HEK293T (cell line): ENCODE data around the gene LTBP4.
"Not testable (repeated sequence)": the region's sequence is repeated elsewhere in the genome, so short reads cannot be mapped to it uniquely, and the experiment has no call there.

Source experiments
- CTCF ChIA-PET: fragments of 350-600 bp; formaldehyde crosslinking; extraction: SDS; loops from one replicate; lab custom pipeline; 2021; ENCODE audit warnings: antibody characterized with exemption, inconsistent platforms; lab: Yijun Ruan, JAX
- POLR2A ChIA-PET: fragments of 350-600 bp; formaldehyde crosslinking; extraction: SDS; loops from one replicate; lab custom pipeline; 2020; ENCODE audit warnings: antibody characterized with exemption, inconsistent platforms; lab: Yijun Ruan, JAX
- DNase-seq: peaks from one replicate; pipeline ENCODE4 v3.0.0; 2012; ENCODE audit warnings: mixed read lengths; ENCODE audit errors: extremely low spot score
- ARNT ChIP-seq: fragments of 450-650 bp; IDR thresholded peaks from 2 replicates; pipeline ENCODE4 v1.6.1; 2017; ENCODE audit warnings: mild to moderate bottlenecking
- BHLHE40 ChIP-seq: fragments of 450-650 bp; IDR thresholded peaks from 2 replicates; pipeline ENCODE4 v1.6.1; 2016; ENCODE audit warnings: mild to moderate bottlenecking, moderate library complexity, borderline replicate concordance
- CTBP1 ChIP-seq: fragments of 450-650 bp; IDR thresholded peaks from 2 replicates; pipeline ENCODE4 v1.6.1; 2016; ENCODE audit warnings: borderline replicate concordance
- ELF4 ChIP-seq: fragments of 450-650 bp; IDR thresholded peaks from 2 replicates; pipeline ENCODE4 v1.6.1; 2017; ENCODE audit warnings: antibody characterized with exemption
- FOXA1 ChIP-seq: fragments of 450-650 bp; IDR thresholded peaks from 2 replicates; pipeline ENCODE4 v1.6.1; 2016; ENCODE audit warnings: mild to moderate bottlenecking
- FOXK2 ChIP-seq: fragments of 450-650 bp; IDR thresholded peaks from 2 replicates; pipeline ENCODE4 v1.6.1; 2016; ENCODE audit warnings: mild to moderate bottlenecking
- FOXM1 ChIP-seq: fragments of 450-650 bp; IDR thresholded peaks from 2 replicates; pipeline ENCODE4 v1.6.1; 2017; ENCODE audit warnings: mild to moderate bottlenecking, borderline replicate concordance
- HDGF ChIP-seq: fragments of 450-650 bp; IDR thresholded peaks from 2 replicates; pipeline ENCODE4 v1.6.1; 2017; ENCODE audit warnings: antibody characterized with exemption, borderline replicate concordance
- L3MBTL2 ChIP-seq: fragments of 450-650 bp; conservative IDR thresholded peaks from 2 replicates; pipeline ENCODE4 v1.6.1; 2016; ENCODE audit warnings: mild to moderate bottlenecking
- LEF1 ChIP-seq: fragments of 450-650 bp; IDR thresholded peaks from 2 replicates; pipeline ENCODE4 v1.6.1; 2017; ENCODE audit warnings: mild to moderate bottlenecking, borderline replicate concordance
- NFRKB ChIP-seq: fragments of 450-650 bp; IDR thresholded peaks from 2 replicates; pipeline ENCODE4 v1.6.1; 2016; ENCODE audit warnings: mild to moderate bottlenecking, moderate library complexity
- SP1 ChIP-seq: fragments of 450-650 bp; IDR thresholded peaks from 2 replicates; pipeline ENCODE4 v1.6.1; 2017
- SUZ12 ChIP-seq: fragments of 450-650 bp; IDR thresholded peaks from 2 replicates; pipeline ENCODE4 v1.6.1; 2016; ENCODE audit warnings: mild to moderate bottlenecking
- TARDBP ChIP-seq: fragments of 450-650 bp; IDR thresholded peaks from 2 replicates; pipeline ENCODE4 v1.6.1; 2016
- ZNF384 ChIP-seq: fragments of 450-650 bp; IDR thresholded peaks from 2 replicates; pipeline ENCODE4 v1.6.1; 2016
- TF ChIP-seq, protein P1 (sequence below): fragments of 450-650 bp; IDR thresholded peaks from 2 replicates; pipeline ENCODE4 v1.6.1; 2016

LTBP4 gene

DNA sequence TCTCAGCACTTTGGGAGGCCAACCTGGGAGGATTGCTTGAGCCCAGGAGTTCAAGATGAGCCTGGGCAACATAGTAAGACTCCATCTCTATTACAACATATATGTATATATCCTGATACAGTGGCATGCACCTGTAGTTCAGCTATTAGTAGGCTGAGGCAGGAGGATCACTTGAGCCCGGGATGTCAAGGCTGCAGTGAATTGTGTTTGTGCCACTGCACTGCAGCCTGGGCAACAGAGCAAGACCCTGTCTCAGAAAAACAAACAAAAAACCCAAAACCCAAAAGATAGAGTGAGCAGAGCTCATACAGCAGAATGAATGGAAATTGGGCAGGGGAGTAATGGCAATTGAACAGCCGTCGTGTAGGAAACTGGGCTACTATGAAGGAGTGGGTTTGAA lies 41.8 kb upstream of the LTBP4 start:
- TF ChIP-seq SP1, result no peak
- TF ChIP-seq, protein P1, sequence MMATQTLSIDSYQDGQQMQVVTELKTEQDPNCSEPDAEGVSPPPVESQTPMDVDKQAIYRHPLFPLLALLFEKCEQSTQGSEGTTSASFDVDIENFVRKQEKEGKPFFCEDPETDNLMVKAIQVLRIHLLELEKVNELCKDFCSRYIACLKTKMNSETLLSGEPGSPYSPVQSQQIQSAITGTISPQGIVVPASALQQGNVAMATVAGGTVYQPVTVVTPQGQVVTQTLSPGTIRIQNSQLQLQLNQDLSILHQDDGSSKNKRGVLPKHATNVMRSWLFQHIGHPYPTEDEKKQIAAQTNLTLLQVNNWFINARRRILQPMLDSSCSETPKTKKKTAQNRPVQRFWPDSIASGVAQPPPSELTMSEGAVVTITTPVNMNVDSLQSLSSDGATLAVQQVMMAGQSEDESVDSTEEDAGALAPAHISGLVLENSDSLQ, result no peak
- no peak for TF ChIP-seq ZNF384
- TF ChIP-seq ARNT, result no peak
- TF ChIP-seq FOXK2, result no peak
- no peak for TF ChIP-seq CTBP1
- no peak for TF ChIP-seq L3MBTL2
- TF ChIP-seq SUZ12, result no peak
- CTCF ChIA-PET, result interaction anchor here (0.6 to 1.4 kb wide), 3 partner anchors 10 to 84 kb away, joined by 3 to 7 read pairs (median 3); no protein-coding TSS in a partner anchor
- DNase-seq, result no peak
- POLR2A ChIA-PET, result interaction anchor here (0.7 kb wide), 1 partner anchor 12 kb away, joined by 3 read pairs; no protein-coding TSS in a partner anchor

DNA sequence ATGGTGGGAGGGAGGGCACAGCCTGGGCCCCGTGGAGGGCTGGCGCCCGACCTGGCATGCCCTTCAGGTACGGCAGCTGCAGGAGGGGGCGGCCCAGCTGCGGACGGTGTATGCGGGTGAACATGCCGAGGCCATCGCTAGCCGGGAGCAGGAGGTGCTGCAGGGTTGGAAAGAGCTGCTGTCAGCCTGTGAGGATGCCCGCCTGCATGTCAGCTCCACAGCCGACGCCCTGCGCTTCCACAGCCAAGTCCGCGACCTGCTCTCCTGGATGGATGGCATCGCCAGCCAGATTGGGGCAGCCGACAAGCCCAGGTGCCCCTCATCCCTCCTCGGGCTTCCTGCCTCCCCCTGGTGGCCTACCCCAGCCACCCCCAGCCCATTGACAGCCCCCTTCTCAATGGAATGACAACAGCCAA lies 41.1 kb upstream of the LTBP4 start:
- TF ChIP-seq LEF1 (no peak), FOXK2 (no peak), CTBP1 (no peak), TARDBP (no peak)
- ChIA-PET POLR2A (no interaction called here), CTCF (interaction anchor here (0.6 kb wide), 1 partner anchor 84 kb away, joined by 3 read pairs; no protein-coding TSS in a partner anchor)
- no peak for DNase-seq

DNA sequence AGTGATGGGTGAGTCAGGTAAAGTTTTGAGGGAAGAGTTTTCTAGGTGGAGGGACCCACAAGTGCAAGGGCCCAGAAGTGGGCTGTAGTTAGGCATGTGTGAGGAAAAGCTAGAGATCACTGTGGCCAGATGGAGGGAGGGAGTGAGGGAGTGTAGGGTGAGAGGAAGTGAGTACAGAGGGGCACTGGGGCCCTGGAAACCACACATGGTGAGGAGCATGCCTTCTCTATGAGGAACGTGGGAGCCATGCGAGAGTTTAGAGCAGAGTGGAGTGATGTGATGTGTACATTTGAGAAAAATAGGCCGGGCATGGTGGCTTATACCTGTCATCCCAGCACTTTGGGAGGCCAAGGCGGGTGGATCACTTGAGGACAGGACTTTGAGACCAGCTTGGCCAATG lies 39.2 kb upstream of the LTBP4 start:
- no peak for TF ChIP-seq FOXK2
- TF ChIP-seq, protein P1, result no peak
- TF ChIP-seq ZNF384, result no peak
- TF ChIP-seq CTBP1, result no peak
- no peak for TF ChIP-seq FOXA1
- TF ChIP-seq SP1, result no peak
- TF ChIP-seq NFRKB, result no peak
- TF ChIP-seq BHLHE40, result no peak
- no peak for DNase-seq
- POLR2A ChIA-PET, result no interaction called here
- CTCF ChIA-PET, result no interaction called here

DNA sequence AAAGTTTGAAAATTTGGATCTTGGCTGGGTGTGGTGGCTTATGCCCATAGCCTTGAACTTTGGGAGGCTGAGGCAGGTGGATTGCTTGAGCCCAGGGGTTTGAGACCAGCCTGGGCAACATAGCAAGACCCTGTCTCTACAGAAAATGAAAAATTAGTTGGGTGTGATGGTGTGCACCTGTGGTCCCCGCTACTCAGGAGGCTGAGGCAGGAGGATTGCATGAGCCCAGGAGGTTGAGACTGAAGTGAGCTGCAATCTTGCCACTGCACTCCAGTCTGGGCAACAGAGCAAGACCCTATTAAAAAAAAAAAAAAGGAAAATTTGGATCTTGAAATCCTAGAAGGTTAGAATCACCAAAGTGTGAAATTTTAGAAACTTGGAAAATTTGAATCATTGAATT lies 36.6 kb upstream of the LTBP4 start:
- POLR2A ChIA-PET, DNase-seq: not testable (repeated sequence)
- CTCF ChIA-PET, result interaction anchor here (0.6 kb wide), 1 partner anchor 9 kb away, joined by 5 read pairs; no protein-coding TSS in a partner anchor

DNA sequence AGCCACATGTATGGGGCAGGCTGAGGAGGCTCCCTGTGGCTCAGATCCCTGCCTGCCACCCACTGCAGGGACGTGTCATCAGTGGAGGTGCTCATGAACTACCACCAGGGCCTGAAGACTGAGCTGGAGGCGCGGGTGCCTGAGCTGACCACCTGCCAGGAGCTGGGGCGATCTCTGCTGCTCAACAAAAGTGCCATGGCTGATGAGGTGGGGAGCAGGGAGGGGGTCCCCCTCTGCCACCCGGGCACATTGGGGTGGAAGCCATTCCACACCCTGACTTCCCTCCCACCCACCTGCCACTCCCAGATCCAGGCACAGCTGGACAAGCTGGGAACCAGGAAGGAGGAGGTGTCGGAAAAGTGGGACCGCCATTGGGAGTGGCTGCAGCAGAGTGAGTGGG lies 35.8 kb upstream of the LTBP4 start:
- DNase-seq, result no peak
- TF ChIP-seq FOXM1 (no peak), ARNT (no peak), SP1 (no peak), L3MBTL2 (no peak), FOXK2 (no peak), TARDBP (no peak), CTBP1 (no peak), NFRKB (no peak), LEF1 (no peak), ZNF384 (no peak), FOXA1 (no peak), BHLHE40 (no peak), HDGF (no peak), SUZ12 (no peak), ELF4 (no peak)
- TF ChIP-seq, protein P1, result no peak
- ChIA-PET CTCF (interaction anchor here (0.6 kb wide), 1 partner anchor 28 kb away, joined by 5 read pairs; no protein-coding TSS in a partner anchor), POLR2A (no interaction called here)

DNA sequence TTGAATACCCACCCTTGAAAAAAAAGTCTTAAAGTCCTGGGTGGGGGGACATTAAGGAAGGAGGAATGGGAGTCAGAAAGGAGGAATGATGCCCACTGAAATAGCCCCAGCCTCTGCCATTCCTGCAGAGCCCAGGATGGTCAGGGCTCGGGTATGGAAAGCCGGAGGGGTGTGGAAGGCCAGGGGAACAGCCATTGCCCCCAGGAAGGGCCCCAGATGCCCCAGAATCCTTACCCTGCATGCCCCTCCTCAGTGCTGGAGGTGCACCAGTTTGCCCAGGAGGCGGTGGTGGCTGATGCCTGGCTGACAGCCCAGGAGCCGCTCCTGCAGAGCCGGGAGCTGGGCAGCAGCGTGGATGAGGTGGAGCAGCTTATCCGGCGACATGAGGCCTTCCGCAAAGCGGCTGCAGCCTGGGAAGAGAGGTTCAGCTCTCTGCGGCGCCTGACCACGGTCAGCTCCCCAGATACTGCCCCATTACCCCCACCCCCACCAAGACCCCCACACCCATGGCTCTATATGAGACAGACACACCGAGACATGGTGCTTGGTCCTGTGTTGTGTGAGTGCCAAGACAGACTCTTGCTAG lies 35.2 kb upstream of the LTBP4 start:
- TF ChIP-seq FOXK2 (no peak), TARDBP (no peak), HDGF (no peak), FOXM1 (no peak), CTBP1 (no peak), SUZ12 (no peak), LEF1 (no peak), FOXA1 (no peak), ZNF384 (no peak), BHLHE40 (no peak), ELF4 (no peak), L3MBTL2 (no peak), NFRKB (no peak), SP1 (no peak), ARNT (no peak)
- TF ChIP-seq, protein P1, result no peak
- no peak for DNase-seq
- POLR2A ChIA-PET, result no interaction called here
- CTCF ChIA-PET, result interaction anchor here (0.6 kb wide), 1 partner anchor 28 kb away, joined by 5 read pairs; no protein-coding TSS in a partner anchor
